ENCODE measurements around the gene STK32B.

STK32B gene

DNA sequence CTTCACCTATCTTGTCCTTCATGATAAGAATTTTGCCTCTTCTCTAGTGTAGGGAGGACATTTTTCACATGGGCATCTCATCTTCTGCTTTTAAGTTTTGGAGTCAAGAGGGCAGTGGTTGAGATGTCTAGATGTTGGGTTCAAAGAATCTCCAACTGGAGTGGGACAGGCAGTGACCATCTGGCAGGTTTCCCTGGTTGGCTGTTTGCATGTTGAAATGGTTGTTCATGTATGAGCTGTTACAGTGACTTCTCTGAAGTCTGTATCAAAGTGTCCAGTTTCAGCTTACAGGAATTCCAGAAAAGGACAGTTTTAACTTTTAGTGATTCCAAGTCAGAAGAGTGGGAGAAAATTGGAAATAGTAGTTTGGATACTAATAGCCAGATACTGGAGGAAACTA lies 464.4 kb downstream of the STK32B start:
- DNase-seq (ENCODE audit: extremely low spot score): no peak
- ChIA-PET POLR2A (no interaction called here), CTCF (no interaction called here)
- TF ChIP-seq, protein P1, sequence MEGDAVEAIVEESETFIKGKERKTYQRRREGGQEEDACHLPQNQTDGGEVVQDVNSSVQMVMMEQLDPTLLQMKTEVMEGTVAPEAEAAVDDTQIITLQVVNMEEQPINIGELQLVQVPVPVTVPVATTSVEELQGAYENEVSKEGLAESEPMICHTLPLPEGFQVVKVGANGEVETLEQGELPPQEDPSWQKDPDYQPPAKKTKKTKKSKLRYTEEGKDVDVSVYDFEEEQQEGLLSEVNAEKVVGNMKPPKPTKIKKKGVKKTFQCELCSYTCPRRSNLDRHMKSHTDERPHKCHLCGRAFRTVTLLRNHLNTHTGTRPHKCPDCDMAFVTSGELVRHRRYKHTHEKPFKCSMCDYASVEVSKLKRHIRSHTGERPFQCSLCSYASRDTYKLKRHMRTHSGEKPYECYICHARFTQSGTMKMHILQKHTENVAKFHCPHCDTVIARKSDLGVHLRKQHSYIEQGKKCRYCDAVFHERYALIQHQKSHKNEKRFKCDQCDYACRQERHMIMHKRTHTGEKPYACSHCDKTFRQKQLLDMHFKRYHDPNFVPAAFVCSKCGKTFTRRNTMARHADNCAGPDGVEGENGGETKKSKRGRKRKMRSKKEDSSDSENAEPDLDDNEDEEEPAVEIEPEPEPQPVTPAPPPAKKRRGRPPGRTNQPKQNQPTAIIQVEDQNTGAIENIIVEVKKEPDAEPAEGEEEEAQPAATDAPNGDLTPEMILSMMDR (IDR thresholded peaks at IDR 0.05; ENCODE audit: control extremely low read depth, extremely low read depth, low read depth, missing control alignments): no peak

DNA sequence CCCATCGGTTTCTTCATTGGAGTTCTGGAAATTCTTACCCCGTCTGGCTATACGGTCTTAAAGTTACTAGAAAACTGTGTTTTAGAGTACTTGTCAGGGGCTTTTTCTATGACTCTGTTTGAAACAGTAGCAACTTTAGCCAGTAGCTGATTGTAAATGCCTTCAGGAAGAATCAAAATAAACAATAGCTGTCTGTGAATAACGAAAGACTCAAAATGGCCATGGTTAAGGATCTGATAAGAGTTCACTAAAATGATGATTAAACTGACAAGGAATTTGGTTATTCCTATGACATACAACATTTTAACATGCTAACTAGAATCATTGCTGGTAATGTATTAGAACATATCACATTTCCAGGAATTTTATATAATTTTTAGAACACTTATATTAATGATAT lies 466.1 kb downstream of the STK32B start:
- DNase-seq (ENCODE audit: extremely low spot score): no peak
- TF ChIP-seq, protein P1 (IDR thresholded peaks at IDR 0.05; ENCODE audit: control extremely low read depth, extremely low read depth, low read depth, missing control alignments): no peak
- ChIA-PET POLR2A (no interaction called here), CTCF (no interaction called here)

DNA sequence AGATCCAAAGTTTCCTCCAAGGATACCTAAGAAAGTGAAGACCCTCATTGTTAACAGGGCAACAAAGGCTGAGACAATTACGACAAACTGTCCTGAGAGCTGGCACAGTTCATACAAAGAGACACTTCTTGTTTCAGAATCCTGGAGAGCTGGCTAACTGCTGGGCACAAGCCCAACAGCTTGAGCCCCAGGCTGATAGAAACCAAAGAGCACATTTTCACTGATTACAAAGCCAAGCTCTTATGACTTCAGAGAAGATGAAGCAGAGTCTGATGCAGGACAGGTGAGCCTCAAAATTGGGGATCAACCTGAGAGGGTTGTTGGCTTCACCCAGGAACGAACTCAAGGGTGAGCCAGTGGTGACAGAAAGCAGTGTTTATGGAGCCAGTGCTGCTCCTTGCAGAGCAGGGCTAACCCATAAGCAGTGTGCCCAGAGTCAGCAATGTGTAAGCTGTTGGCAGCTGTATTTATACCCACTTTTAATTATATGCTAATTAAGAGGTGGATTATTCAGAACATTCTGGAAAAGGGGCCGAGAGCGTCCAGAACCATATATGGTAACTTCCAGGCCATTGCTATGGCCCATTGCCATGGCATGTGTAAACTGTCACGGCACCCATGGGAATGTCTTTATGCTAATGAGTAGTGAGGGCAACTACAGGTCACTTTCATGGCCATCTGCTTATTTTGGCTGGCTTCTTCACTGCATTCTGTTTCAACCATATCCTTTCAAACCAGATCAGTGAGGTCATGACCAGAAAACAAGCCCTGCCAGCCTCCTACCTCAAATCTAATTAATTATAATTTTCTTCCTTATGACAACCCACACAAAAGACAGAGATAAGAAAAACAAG lies 473.4 kb downstream of the STK32B start:
- no peak for DNase-seq (ENCODE audit: extremely low spot score)
- CTCF ChIA-PET: no interaction called here
- POLR2A ChIA-PET: no interaction called here
- TF ChIP-seq, protein P1 (IDR thresholded peaks at IDR 0.05; ENCODE audit: control extremely low read depth, extremely low read depth, low read depth, missing control alignments): no peak

DNA sequence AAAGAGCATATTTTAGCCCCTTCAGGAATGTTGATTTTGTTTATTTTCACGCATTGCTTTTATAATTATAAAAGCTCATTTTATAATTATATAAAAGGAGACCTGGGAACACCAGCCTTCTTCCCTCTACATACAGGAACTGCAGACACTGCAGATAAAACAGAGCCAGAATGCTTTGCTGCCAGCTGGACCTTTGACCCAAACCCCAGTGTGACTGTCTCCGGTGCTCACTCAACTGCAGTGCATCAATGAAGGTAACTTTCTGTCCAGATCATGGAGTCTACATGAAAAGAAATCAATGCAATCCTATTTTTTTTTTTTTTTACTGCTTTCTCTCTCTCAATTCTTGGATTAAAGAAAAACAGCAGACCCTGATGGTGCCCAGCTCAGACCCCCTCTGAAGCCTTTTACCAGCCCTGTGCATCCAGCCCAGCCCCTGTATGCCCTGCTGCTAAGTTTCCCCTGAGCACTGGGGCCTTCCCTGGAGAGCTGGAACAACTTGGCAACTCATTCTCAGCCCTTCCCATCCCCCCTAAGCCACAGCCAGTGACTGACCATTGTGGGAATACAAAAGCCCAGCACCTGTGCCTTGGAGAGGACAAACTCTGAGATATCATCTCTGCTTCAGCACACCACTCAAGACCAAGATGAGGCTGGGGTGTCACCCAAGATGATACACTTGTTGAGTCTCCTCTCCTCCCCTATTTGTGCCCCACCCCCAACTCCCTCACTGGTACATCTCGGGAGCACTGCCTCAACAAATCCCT lies 475.0 kb downstream of the STK32B start:
- ChIA-PET CTCF (no interaction called here), POLR2A (no interaction called here)
- DNase-seq (ENCODE audit: extremely low spot score): no peak
- TF ChIP-seq, protein P1 (IDR thresholded peaks at IDR 0.05; ENCODE audit: control extremely low read depth, extremely low read depth, low read depth, missing control alignments): no peak

DNA sequence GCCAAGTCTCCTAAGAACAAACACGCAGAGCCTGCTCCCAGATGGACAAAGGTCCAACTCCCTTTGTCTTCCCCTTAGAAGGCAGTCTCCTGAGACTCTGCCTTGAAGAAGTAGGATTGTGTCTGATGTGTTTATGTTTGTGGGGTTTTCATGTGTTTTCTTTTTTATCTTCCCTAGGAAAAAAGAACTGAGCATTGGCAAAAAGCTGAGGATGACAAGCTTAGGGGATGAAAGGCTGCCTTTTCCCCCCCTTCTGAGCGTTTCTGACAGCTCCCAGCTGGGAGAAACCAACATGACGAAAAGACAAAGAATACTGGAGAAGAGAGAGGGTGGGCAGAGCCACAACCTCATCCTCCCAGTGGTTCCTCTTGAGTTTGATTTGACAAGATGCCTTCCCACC lies 475.9 kb downstream of the STK32B start:
- CTCF ChIA-PET: no interaction called here
- DNase-seq (ENCODE audit: extremely low spot score): no peak

DNA sequence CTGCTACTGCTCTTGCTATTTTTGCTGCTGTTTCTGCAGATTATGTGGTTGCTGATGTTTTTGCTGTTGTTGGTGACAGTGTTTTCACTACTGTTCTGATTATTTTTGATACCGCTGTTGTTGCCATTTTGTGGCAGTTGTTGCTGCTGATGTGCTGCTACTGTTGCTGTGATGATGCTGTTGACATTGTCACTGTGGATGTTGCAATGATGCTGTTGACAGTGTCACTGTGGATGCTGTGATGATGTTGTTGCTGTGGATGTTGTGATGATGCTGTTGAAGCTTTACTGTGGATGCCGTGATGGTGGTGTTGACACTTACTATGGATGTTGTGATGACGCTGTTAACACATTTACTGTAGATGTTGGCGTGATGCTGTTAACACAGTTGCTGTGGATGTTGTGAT lies 476.8 kb downstream of the STK32B start:
- ChIA-PET POLR2A (no interaction called here), CTCF (no interaction called here)
- TF ChIP-seq, protein P1 (IDR thresholded peaks at IDR 0.05; ENCODE audit: control extremely low read depth, extremely low read depth, low read depth, missing control alignments): no peak

More for the DNA sequence above, 475.9 kb downstream of the STK32B start:
- POLR2A ChIA-PET: no interaction called here
- TF ChIP-seq, protein P1 (IDR thresholded peaks at IDR 0.05; ENCODE audit: control extremely low read depth, extremely low read depth, low read depth, missing control alignments): no peak

More for the DNA sequence above, 476.8 kb downstream of the STK32B start:
- no peak for DNase-seq (ENCODE audit: extremely low spot score)

Measured in GM10248 (cell line).